Stimulated activated CD8-positive, alpha-beta memory T cell treated with anti-CD3 and anti-CD28 coated beads, Interleukin-4, amount 100 ng/mL, for 48 hours (primary cell): ENCODE measurements around the gene PDK2.

ENCODE experiments used
- DNase-seq: peaks from one replicate; pipeline ENCODE4 v3.0.0-alpha.2; 2020

Gene PDK2

GRCh38 chr17:50120475-50121253, 25.5 kb downstream of the PDK2 start:
- no peak for DNase-seq

GRCh38 chr17:50122945-50123344, 27.8 kb downstream of the PDK2 start:
- no peak for DNase-seq

GRCh38 chr17:50123649-50124349, 28.6 kb downstream of the PDK2 start:
- DNase-seq: no peak

GRCh38 chr17:50125420-50125997, 30.4 kb downstream of the PDK2 start:
- DNase-seq: no peak

- no peak for DNase-seq
Measured at GRCh38 chr17:50127697-50128361, 32.7 kb downstream of the PDK2 start.

GRCh38 chr17:50128441-50129352, 33.5 kb downstream of the PDK2 start:
- no peak for DNase-seq

- no peak for DNase-seq
Measured at GRCh38 chr17:50129353-50129727, 34.2 kb downstream of the PDK2 start.

GRCh38 chr17:50129728-50130558, 34.8 kb downstream of the PDK2 start, which contains the start of gene SAMD14:
Gene SAMD14, minus strand, starts transcription at chr17:50130160. Its CDS starts 5,201 bp downstream, at chr17:50124959.
- peak; percentile 45 for DNase-seq

GRCh38 chr17:50130559-50131305, 35.6 kb downstream of the PDK2 start:
- no peak for DNase-seq

GRCh38 chr17:50132104-50132794, 37.1 kb downstream of the PDK2 start:
- no peak for DNase-seq

GRCh38 chr17:50133028-50133768, 38.0 kb downstream of the PDK2 start:
- no peak for DNase-seq

GRCh38 chr17:50133769-50134099, 38.6 kb downstream of the PDK2 start:
- DNase-seq: no peak

GRCh38 chr17:50134206-50135110, 39.3 kb downstream of the PDK2 start:
- no peak for DNase-seq

- no peak for DNase-seq
Measured at GRCh38 chr17:50135316-50136095, 40.4 kb downstream of the PDK2 start.

- DNase-seq: no peak
Measured at GRCh38 chr17:50136096-50136687, 41.0 kb downstream of the PDK2 start.

- DNase-seq: no peak
Measured at GRCh38 chr17:50137042-50137441, 41.9 kb downstream of the PDK2 start.

- DNase-seq: no peak
Measured at GRCh38 chr17:50139185-50139783, 44.1 kb downstream of the PDK2 start.
